Smooth muscle cell of the brain vasculature (primary cell): ENCODE measurements around the gene BNIP5.

Source experiments
- DNase-seq: peaks from one replicate; pipeline ENCODE4 v3.0.0-alpha.2; 2012; ENCODE audit warnings: low read depth, low spot score

The BNIP5 gene

GRCh38 chr6:36296240-36296639 lies 40.4 kb downstream of the BNIP5 start:
- no peak for DNase-seq

GRCh38 chr6:36292170-36292569 lies 44.5 kb downstream of the BNIP5 start:
- no peak for DNase-seq

DNA sequence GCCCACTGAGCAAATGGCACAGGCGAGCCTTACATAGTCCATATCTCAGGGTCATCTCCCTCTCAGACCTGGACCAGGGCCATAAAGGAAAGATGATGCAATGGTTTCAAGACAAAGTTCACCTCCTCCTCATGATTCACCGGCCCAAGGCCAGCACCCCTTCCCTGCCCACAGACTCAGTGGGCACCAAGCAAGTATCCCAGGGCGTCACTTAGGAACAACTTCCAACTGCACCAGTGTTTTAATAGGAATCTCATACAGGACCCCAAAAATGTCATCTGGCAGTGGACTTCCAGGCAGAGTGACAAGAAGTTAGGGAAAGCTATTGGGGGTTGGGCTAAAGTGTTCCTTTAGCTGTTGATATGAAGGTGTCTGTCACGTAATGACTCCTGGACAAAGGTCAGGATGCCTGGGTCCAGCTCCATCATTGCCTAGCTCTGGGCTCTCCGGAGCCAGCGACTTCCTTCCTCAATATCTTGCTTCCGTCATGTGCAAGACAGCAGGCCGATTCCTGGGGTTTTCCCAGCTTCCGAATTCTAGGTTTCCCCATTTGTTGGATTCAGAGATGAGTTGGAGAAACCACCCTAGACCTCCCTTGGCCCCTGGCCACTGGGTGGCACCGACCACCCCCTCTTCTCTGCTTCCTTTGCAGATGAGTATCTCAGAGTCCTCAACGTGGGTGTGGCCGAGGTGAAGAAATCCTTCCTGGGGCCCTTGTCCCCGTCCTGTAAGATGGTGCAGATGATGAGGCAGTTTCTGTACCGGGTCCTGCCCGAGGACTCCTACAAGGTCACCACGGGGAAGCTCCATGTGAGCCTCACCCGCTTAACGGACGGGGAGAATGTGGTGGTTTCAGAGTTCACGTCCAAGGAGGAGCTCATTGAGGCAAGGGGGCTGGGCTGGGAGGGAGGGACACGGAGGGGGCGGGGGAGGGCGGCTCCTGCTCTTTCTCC lies 45.7 kb downstream of the BNIP5 start:
- DNase-seq = no peak

GRCh38 chr6:36289281-36289878 lies 47.3 kb downstream of the BNIP5 start:
- no peak for DNase-seq

DNA sequence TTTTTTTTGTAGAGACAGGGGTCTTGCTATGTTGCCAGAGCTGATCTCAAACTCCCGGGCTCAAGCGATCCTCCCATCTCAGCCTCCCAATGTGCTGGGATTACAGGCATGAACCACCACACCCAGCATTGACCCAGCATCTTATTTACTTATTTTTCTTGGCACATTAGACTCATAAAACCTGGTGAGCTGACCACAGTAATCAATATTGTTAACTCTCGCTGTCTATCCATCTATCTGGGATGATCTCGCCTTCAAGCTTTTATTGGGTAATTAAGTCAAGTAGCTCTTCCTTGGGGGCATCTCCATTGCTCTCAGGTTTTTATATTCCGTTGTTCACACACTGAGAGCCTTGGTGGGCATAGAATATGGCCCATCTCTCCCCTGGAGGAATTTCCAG lies 49.8 kb downstream of the BNIP5 start:
- DNase-seq = no peak

GRCh38 chr6:36285797-36286196 lies 50.9 kb downstream of the BNIP5 start:
- no peak for DNase-seq

DNA sequence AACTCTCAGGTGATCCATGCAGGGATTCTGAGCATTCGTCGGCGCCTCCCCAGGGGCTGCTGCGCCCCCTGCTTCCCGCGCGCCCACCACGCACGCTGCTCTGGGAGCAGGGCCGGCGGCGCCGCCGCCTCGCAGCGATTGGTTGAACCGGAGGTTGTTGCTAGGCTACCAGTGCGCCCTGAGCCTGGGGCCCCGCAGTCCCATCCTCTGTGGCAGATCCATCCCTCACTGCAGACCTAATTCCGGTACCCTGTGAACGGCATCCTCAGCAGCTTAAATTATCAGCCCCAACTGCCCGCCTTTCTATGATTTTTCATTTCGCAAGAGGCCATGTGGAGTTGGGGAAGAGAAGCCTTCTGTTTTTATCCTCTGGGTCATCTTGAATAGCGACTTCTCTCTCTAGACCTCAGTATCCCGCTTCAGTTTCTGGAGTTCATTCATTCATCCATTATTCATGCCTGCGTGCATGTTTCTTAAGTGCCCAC lies 51.5 kb downstream of the BNIP5 start:
- DNase-seq = no peak

GRCh38 chr6:36284359-36284758 lies 52.3 kb downstream of the BNIP5 start:
- DNase-seq = no peak

GRCh38 chr6:36283608-36284007 lies 53.1 kb downstream of the BNIP5 start:
- no peak for DNase-seq

DNA sequence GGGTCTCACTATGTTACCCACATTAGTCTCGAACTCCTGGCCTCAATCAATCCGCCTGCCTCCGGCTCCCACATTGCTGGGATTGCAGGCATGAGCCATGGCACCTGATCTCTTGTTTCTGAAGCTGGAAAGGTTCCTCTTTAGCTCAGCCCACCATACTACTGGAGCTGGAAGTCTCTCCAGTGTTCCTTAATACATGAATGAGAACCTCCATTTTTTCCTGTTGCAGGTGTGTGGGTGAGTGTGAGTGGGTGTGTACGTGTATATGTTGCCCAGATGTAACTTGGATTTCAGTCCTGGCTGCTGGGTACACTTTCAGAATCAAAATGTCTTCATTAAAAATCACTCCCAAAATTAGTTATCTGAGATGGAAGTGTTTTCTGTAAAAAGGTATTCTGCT lies 55.7 kb downstream of the BNIP5 start:
- DNase-seq = no peak

DNA sequence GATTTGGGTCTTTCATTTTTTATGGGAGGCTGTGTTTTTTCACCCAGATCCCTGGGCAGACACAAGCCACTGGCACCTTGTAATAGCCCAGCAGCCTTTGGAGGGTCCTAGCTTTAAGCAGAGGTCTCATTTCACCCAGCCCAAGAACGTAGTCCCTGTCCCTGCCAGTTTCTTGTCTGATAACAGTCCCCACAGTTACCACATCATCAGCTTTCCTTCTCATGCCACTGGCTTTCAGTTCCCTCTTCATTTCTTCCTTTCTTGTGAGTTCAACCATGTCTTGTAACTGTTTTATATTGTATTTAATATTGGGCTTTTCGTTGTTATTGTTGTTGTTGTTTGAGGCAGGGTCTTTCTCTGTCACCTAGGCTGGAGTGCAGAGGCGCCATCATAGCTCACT lies 56.2 kb downstream of the BNIP5 start:
- no peak for DNase-seq

DNA sequence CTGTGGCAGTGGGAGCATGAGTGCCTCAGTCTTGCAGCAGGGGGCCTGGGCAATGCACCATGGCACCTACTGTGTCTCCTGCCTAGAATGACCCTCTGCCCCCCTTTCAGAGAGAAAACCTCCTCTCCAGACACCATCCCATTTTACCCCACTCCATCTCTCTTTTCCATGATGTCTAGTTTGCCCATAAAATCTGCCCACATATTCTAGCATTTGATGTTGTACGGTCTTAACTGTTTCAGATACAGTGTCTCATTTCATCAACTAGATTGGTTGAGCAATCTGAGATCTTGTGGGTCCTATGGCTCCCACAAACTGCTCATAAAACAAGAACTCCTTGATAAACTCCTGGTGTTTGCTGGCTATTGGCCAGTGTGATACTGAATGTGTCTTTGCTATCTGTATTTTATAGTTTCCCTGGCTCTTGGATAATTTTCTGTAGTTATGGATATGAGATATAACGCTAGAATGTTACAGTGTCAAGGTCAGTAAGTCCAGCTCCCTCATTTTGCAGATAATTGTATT lies 58.7 kb downstream of the BNIP5 start:
- no peak for DNase-seq

DNA sequence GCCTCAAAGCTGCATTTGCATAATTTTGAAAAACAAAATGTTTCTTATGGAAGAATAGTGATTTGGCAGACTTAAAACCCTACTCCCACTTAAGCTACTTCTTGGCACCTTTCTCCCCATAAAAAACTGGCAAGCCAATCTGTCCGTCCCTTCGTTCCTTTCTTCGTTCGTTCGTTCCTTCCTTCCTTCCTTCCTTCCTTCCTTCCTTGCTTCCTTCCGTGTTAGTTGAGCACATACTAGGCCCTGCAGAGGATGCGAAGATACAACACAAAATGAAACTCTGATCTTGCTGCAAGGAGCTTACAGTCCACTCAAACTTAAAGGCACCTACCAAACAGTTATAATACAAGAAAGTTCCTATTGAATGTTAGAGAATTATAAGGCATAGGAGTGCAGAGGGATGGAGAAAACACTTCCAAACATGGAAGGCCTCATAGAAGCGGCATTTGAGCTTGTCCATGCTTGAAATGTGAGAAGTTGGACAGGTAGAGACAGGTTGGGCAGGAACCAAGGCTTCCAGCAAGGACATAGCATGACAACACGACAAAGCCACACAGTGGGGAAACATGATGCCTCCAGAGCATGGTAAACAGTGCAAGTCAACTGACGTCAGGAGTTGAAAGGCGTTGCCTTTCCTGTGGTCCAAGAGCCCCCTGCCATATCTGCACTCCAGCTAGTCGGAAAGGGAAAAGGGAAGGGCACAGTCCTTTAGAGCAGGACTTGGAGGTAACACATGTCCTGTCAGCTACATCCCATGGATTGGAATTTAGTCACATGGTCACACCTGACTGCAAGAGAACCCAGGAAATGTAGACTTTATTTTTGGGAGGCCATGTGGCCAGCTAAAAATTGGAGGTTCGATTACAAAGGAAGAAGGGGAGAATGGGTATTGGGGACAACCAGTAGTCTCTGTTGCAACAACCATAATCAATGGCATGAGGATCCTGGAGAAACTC lies 59.8 kb downstream of the BNIP5 start:
- DNase-seq = no peak

DNA sequence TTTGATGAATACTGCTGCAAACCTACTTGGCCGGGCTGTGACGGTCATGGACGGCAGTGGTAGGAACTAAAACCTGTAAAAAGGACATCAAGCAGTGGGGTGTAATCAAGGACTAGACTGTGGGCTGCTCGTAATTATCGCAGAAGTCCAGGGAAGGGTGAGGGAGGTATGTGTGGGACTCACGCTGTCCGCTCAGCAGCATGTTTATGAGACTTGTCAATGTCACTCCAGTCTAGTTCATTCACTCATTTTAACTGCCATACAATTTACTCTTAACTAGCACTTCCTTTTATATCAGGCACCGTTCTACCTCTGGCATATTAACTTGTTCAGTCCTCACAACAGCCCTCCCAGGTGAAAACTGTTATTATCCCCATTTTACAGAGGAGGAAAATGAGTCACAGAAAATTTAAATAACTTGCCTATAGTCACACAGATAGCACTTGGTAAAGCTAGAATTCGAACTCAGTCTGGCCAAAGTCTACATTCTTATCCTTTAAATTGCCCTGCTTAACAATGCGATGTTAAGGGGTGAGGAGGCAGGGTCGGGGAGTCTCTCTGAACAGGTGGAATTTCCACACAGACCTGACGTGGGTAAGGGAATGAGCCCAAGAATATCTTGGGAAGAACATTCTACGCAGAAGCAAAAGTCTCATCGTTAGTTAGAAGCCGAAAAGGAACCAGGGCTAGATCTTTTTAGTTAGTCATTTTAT lies 62.7 kb downstream of the BNIP5 start:
- DNase-seq = no peak

- DNase-seq = no peak
Measured at GRCh38 chr6:36273067-36273466, 63.6 kb downstream of the BNIP5 start.

DNA sequence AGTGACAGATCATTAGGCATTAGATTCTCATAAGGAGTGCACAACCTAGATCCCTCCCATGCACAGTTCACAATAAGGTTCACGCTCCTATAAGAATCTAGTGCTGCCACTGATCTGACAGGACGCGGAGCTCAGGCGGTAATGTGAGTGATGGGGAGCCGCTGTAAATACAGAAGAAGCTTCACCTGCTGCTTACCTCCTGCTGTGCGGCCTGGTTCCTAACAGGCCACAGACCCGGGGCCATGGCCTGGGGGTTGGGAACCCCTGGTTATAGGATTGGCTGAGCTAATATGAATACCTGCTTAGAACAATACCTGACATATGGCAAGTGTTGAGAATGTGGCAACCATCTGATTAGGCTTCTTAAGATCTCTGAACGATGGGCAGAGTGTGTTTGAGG lies 64.5 kb downstream of the BNIP5 start:
- DNase-seq = no peak

GRCh38 chr6:36269834-36270705 lies 66.6 kb downstream of the BNIP5 start, which contains the start of gene PNPLA1:
TSS of gene PNPLA1 (plus strand) at chr6:36270060. CDS start at chr6:36270460, 400 bp downstream.
- DNase-seq = no peak

- DNase-seq = no peak
Measured at GRCh38 chr6:36268478-36269275, 68.0 kb downstream of the BNIP5 start.
